ENCODE measurements around the gene LDLRAD2.

Gene LDLRAD2

DNA sequence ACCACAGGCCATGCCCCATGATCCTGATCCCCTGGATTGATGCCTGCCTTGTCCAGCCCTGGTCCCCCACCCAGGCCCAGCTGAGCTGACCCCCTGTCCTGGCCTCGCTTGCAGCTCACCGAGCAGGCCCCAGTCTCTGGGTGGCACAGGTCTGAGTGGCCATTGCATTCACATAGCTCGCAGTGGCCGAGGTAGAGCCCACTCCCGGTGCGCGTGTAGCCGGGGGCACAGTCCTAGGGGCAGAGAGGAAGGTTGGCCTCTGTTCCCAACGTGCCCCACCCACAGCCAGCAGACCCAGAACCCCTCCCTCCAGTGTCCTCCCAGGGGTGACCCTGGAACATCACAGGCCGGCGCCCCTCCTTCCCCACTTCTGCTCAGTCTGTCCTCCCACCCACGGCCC is 51.9 kb downstream of the LDLRAD2 start:
- DNase-seq (ENCODE audit: low spot score): no peak

DNA sequence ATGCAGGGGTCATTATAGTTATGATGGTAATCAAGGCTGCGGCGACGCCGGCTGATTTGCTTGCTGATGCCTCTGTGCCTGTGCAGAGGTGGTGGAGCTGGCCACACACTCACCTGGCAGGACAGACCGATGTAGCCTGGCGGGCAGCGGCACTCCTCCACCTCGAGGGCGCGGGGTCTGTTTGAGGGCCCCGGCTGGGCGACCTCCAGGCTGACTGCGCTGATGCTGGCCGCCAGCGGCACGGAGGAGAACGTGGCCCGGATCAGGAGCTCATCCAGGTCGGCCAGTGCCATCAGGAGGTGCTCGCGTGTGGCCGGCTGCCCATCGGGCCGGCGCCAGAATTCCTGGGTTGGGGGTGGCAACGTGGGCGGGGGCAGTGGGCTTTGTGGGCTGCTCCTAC is 52.7 kb downstream of the LDLRAD2 start:
- no peak for DNase-seq (ENCODE audit: low spot score)

DNA sequence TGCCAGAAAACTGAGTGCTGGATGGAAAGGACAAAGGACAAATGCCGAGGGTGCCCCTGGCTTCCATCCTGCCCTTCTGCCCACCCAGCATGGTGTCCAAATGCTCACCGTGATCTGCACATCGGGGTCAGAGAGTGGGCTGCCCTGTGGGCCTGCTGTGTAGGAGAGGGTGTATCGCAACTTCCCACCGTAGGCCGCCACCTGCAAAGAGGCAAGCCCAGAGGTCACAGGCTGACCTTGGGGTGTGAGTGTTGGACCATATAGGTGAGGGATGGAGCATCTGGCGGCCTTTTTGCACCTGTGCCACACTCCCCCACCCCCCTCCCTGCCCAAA is 53.5 kb downstream of the LDLRAD2 start:
- DNase-seq (ENCODE audit: low spot score): no peak

DNA sequence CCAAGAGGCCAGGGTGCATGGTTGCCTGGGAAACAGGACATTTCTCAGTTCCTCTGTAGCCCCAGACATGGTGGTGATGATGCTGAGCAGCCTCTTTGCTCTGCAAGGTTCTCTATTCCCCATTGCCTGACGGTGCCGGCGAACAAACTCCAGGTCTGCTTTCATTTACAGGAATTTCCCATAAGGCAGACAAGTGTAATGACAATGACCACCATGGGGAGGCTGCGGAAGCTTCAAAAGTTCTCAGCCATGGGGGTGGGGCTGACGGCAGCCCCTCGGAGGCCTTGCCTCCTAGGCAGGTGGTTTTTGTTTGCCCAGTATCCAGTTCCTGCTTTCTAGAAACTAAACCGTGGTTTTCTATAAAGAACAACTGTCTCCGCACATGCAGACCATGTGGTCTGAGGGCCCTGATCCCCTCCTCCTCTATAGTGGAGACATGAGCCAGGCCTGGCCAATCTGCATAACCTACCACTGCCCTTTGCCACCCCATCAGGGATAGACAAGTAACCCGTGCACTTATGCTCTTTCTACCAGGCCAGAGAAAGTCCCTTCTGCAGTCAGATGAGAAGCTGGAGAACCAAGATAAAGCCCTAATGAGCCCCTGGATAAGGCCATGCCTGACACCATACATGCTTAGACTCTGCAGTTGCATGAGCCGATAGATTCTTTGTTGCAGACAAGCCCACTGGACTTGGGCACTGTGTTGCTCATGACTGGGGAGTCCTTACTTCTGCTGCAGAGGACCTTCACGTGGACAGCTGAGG is 54.1 kb downstream of the LDLRAD2 start:
- DNase-seq (ENCODE audit: low spot score): no peak

GRCh38 chr1:21866707-21867043 is 54.6 kb downstream of the LDLRAD2 start:
- DNase-seq (ENCODE audit: low spot score): no peak

- no peak for DNase-seq (ENCODE audit: low spot score)
Observed at GRCh38 chr1:21867451-21867996, 55.5 kb downstream of the LDLRAD2 start.

- DNase-seq (ENCODE audit: low spot score): no peak
Observed at GRCh38 chr1:21868482-21868881, 56.4 kb downstream of the LDLRAD2 start.

DNA sequence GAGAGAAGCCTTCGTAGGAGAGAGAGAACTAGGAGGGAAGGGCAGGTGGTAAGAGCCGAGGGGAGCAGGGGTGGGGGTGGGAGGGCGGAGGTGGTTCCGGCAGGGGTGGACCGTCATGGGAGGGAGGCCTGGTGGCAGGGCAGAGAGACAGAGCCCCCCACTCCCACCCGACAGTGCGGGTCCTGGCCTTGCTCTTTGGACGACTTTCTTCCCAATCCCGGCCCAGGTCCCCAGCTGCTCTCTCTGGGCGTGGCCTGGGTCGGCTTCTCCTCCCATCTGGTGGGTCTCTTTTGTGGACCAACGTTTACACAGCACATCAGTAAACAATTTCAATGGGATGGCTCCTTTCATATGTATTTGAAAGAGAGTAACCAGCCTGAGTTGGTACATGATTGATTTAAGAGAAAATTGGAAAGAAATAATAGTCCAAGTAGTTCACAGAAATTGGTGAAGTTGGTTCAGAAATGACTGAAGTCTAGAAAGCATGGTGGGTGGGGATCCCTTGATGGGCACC is 56.9 kb downstream of the LDLRAD2 start:
- no peak for DNase-seq (ENCODE audit: low spot score)

GRCh38 chr1:21869620-21870121 is 57.6 kb downstream of the LDLRAD2 start:
- peak; percentile 70 for DNase-seq (ENCODE audit: low spot score)

GRCh38 chr1:21870611-21871010 is 58.5 kb downstream of the LDLRAD2 start:
- no peak for DNase-seq (ENCODE audit: low spot score)

- DNase-seq (ENCODE audit: low spot score): no peak
Observed at GRCh38 chr1:21871943-21872342, 59.9 kb downstream of the LDLRAD2 start.

GRCh38 chr1:21872445-21873079 is 60.5 kb downstream of the LDLRAD2 start:
- no peak for DNase-seq (ENCODE audit: low spot score)

GRCh38 chr1:21873174-21873573 is 61.1 kb downstream of the LDLRAD2 start:
- DNase-seq (ENCODE audit: low spot score): no peak

- DNase-seq (ENCODE audit: low spot score): no peak
Observed at GRCh38 chr1:21873761-21874160, 61.7 kb downstream of the LDLRAD2 start.

- no peak for DNase-seq (ENCODE audit: low spot score)
Observed at GRCh38 chr1:21874328-21874727, 62.3 kb downstream of the LDLRAD2 start.

All from Ammon's horn (tissue), 1 donor.